Measurements from ENCODE around the gene LRRC32.
"Not testable (repeated sequence)": the region's sequence is repeated elsewhere in the genome, so short reads cannot be mapped to it uniquely, and the experiment has no call there.

The LRRC32 gene

DNA sequence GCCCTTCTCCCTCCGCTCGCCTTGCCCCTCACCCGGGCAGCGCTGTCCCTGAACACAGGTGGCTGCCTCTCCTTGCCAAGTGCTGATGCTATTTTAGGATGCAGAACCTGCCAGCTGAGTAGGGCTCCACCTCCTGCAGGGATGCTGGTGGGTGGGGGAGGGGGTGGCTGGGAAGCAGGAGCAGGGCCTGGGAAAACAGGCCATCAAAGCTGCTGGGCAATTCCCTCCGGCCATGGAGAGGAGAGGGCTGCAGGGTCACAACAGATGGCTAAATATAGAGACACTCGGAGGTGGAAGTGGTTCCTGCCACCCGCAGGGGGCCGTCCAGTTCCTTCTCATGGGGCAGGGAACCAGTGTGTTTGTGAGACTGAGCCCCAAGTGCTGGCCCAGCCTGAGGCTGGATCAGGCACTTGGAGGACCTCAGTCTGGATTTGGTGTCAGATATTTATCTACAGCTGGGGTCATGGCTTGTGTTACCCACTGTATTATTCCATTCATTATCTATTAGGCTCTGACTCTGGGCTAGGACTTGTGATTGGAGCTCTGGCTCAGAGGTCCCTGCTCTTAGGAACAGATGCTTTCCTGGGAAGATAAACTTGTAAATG is 59.6 kb downstream of the LRRC32 start:
- DNase-seq (ENCODE audit: low read depth): no peak

DNA sequence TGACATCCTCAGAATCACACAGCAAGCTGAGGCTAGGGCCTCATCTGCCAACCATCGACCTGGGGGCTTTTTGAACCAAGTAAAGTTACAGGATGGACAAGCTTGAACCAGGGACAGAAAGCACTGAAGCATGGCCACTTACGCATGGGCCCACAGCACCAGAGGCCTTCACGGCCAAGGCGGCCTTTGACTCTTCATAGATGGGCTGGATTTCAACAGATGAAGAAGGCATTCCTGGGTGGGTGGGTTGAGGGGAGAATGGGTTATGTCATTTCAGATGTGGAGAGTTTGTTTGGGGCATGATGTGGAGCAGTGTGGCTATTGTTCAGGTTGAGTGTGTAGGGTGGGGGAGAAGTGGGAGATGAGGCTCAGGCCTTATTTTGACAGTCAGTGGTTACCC is 60.2 kb downstream of the LRRC32 start:
- no peak for DNase-seq (ENCODE audit: low read depth)

DNA sequence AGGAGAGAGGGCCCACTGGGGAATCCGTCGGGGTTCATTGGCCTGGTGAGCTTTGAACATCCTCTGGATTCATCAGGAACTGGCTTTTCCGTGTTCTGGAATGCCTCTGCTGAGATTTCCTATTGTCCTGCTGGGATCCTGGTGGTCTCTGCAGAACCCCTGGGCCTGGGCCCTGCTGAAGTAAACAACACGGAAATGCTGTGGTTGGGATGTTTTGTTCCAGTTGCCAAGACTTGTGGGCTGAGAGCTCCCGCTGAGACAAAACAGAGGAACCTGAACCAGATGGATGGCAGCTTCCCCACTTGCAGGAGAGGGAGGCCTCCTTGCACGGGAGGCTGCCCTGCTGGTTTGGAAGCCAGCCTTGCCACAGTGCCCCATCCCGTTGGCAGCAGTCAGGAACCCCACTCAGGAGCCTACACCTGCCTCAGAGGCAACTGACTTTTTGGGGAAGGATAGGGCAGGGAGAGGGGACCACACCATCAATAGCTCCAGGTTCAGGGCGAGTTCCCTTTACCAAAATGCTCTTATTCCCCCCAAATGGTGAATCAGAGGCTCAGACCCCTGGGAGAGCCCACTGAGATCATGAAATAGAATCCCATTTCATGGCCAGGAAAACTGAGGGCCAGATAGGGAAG is 60.7 kb downstream of the LRRC32 start:
- DNase-seq (ENCODE audit: low read depth): no peak

GRCh38 chr11:76608879-76609460 is 61.6 kb downstream of the LRRC32 start:
- DNase-seq (ENCODE audit: low read depth): not testable (repeated sequence)

DNA sequence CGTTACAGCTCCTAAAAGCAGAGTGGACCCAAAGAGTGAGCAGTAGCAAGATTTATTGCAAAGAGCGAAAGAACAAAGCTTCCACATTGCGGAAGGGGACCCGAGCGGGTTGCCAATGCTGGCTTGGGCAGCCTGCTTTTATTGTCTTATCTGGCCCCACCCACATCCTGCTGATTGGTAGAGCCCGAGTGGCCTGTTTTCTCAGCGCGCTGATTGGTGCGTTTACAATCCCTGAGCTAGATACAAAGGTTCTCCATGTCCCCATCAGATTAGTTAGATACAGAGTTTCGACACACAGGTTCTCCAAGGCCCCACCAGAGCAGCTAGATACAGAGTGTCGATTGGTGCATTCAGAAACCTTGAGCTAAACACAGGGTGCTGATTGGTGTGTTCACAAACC is 62.3 kb downstream of the LRRC32 start:
- DNase-seq (ENCODE audit: low read depth): not testable (repeated sequence)
